Middle frontal gyrus (tissue), 1 donor: ENCODE results near the gene VSTM4.

Source experiments
- DNase-seq: peaks from one replicate; pipeline ENCODE4 v3.0.0-alpha.2; 2015; ENCODE audit warnings: low spot score; ENCODE audit errors: extremely low spot score

Gene VSTM4

DNA sequence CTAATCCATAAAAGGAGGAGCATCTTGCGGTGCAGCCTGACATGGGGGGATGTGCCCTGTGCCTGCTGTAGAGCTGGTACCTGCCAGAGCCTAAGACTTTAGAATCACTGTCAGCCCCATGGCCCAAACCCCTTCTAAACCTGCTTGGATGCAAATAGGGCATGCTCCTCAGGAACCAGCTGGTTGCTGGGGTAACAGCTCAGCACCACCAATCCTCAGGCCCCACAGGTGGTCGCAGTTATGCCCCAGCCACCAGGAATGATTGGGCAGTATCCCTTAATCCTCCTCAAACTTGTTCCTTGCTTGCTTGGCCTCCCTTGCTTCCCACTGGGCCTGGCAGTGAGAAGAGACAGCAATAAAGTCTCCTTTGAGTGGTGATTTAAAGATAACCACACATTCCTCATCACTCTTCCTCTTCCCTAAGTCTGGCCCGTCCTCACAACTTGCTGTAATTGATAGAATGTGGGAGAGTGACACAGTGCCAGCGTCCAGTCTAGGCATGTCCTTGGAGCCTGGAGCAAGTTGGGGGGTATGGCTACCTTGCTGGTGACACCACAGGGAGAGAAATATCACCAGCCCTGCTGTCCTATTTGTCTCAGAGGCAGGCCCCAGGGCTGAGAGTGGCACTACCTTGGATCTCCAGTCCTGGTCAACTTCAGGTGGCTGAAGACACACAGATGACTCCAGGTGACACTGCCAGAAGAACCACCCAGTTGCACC, 43.0 kb downstream of the VSTM4 start:
- no peak for DNase-seq

DNA sequence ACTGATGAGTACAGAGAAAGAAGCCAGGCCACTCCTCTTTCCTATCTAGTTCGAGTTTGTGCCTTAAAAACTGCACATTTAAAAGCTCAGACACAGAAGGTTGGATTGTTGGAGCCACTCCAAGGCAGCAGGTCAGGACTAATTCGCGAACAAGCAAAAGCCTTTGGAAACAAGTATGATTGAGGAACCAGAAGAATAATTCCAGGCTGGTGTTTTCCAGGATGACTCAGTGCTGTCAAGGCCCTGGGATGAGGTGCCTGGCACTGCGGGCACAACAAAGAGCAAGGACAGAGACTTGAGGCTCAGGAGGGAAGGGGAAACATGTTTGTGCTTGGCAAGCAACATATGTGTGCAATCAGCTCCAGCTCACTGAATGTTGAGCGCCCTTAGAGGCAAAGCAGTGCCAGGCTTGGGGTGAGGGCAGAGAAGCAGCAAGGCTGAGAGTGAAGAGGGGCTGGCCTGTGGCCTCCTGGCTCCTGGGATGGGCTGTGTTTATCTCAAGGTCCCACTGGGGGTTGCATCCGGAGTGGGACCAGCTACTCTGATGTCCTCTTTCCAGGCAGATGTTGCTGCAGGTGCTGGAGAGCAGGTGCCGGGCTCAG, 44.1 kb downstream of the VSTM4 start:
- DNase-seq = no peak

DNA sequence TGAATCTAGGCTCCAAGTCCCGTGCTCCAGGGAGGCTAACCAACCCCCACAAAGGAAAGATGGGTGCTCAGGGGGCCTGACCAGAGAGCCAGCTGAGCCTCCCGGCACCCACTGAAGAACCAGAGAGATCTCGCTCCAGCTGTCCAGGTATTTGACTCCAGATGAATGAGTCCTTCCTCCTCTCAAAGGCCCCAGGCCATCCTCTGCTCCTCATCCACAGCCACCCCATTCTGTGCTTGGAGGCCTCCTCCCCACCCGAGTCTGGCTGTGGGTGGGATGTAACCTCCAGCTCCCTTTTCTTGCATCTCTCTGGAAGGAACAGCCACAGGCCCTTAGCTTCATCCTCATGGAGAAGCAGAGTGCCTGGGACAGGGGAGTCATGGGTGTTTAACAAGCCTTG, 44.6 kb downstream of the VSTM4 start:
- no peak for DNase-seq

- DNase-seq = no peak
Observed at GRCh38 chr10:49068672-49069217, 46.6 kb downstream of the VSTM4 start.

DNA sequence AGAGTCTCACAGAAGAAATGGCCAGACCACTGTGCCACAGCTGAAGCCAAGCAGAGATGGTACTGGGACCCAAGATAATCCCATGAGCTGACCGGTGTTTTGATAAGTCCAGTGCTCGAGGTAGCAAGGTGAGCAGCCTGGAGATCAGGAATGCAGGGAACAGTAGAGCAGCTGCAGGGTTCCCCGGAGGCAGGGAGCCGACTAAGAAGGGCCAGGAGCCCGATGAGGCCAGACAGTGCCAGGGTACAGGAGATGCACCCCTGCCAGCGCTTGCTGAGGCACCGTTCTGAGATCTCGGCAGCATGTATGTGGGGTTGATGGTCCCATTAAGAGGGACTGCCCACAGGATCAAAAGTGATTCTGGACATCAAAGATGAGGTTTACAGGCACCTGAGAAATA, 47.1 kb downstream of the VSTM4 start:
- no peak for DNase-seq

- DNase-seq = no peak
Observed at GRCh38 chr10:49066944-49067730, 48.2 kb downstream of the VSTM4 start.

DNA sequence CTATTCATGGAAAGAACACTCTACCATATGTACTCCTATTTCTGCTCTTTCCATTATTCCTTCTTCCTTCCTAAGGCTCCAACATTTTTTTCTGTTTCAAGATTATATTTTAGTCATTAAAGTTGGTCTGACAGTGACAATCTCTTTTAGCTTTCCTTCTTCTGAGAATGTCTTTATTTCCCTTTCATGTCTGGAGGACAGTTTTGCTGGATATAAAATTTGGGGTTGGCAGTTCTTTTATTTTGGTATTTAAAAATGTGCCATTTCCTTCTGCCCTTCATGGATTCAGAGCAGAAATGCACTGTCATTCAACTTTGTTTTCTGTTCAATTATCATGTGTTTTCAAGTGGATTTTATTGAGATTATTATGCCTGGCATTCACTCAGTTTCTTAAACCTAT, 53.1 kb downstream of the VSTM4 start:
- no peak for DNase-seq

DNA sequence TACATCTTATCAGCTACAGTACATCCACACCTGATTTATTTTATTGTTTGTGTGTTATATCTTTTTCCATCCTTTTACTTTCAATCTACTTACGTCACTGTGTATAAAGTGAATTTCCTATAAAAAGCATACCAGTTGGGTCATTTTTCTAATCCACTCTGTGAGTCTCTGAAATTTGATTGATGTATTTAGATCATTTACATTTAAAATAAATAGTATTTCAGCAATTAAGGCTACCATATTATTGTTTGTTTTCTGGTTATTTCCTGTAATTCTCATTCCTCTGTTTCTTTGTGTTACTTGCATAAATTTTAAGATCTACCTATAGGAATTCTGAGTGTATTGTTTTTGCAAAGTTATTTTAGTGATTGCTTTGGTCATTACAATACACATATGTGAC, 53.7 kb downstream of the VSTM4 start:
- DNase-seq = no peak

DNA sequence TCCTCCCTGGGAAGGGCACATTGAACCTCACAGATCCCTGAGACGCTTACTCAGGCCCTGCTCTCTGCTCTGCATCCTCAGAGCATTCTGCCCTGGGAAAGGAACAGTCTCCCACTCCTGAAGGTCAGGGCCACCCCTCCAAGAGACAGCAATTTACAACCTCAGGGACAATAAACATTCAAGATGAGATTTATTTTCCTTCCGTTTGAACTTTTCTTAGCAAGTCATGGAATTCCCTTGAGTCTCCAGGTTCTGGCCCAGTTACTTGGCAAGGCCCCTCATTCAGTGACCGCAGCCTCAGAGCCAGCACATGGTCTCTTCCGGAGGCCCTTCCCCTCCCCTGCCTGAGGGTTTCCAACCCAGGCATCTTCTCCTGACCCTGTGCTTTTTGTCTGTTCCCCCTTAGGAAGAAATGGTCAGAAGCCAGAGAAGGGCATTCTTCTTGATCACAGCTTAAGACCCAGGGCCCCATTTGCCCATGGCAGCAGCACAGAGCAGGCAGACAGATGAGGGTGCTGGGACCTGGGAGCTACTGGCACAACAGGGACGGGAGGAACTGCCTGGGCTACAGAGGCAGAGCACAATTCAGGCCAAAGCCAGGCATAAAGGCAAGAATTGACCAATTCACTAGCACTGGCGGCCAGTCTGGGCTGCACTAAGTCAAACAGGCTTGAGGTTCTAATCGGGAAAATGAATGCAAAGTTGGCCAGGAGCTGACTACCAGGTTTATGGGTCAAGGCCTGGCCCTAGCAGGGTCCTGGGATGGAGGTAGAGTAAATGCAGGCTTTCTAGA, 56.7 kb downstream of the VSTM4 start:
- no peak for DNase-seq

- no peak for DNase-seq
Observed at GRCh38 chr10:49057231-49057880, 58.0 kb downstream of the VSTM4 start.

GRCh38 chr10:49056356-49056755, 59.0 kb downstream of the VSTM4 start:
- no peak for DNase-seq

- no peak for DNase-seq
Observed at GRCh38 chr10:49055221-49055849, 60.0 kb downstream of the VSTM4 start.

- DNase-seq = no peak
Observed at GRCh38 chr10:49054753-49055152, 60.6 kb downstream of the VSTM4 start.

- DNase-seq = no peak
Observed at GRCh38 chr10:49053998-49054692, 61.2 kb downstream of the VSTM4 start.

DNA sequence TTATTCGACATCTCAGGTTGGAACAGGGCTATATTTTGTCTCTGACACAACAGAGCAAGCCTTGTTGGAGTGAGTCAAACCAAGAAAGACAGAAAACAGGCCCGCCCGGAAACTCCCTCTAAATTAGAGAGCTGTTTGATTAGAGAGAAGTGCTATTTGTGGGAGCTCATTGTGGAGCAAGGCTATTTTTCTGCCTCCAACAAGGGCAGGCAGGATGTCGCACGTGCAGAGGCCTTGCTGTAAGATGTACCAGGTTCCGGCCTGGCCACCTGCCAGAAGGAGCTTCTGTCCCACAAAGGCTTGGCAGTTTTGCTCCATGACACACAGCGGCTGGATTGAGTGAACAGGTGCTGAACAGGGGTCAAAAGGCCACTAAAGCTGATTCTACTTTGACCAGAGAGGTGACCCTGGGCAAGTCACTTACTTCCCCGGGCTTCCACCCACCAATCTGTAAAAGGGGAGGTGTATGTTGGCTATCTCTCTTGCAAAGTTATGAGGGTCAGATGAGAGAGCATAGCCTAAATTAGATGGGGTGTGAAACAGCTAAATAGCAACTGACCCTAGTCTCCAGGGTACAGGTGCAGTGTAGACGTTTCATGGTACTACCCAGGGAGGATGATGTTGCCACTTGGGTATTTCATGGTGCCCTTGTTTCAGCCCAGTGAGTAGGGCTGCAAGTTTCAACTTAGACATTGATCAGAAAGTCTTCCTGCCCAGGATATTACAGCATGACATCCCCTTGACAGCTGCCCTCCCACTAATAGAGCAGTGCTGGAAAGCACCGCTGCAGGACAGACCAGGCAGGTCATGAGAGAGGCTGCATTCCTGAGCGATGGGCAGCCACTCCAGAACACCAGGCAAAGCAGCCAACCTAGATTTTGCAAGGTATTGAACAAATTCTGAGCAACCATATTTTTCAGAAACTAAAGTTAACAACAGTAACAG, 62.0 kb downstream of the VSTM4 start:
- no peak for DNase-seq

- no peak for DNase-seq
Observed at GRCh38 chr10:49052069-49052468, 63.3 kb downstream of the VSTM4 start.

GRCh38 chr10:49050906-49051305, 64.4 kb downstream of the VSTM4 start:
- no peak for DNase-seq

- DNase-seq = no peak
Observed at GRCh38 chr10:49050366-49050765, 65.0 kb downstream of the VSTM4 start.

DNA sequence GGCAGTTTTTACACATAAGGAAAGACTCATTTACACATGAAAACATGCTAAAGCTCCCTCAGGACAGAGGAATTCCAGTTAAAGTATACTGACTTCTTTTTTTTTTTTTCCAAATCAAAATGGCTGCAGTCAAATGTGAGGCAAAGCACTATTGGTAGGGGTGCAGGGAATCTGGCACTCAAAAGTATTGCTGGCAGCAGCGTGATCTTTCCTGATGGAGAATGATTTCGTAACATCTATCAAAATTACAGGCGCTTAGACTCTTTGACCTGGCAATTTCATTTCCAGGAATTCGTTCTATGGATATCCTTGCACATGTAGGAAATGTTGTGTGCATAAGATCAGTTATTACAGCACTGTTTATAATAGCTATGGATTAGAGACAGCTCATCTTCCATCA, 65.7 kb downstream of the VSTM4 start:
- DNase-seq = no peak
